GM10248 (cell line): ENCODE measurements around the gene PEX6.

Experiments used
- CTCF ChIA-PET: fragments of 300-600 bp; sonication (Branson Sonifier 250); formaldehyde crosslinking; extraction: SDS; loops from one replicate; lab custom pipeline; 2021; ENCODE audit warnings: antibody characterized with exemption; lab: Yijun Ruan, JAX
- POLR2A ChIA-PET: fragments of 350-650 bp; sonication (Branson Sonifier 250); formaldehyde crosslinking; extraction: SDS; loops from one replicate; lab custom pipeline; 2020; ENCODE audit warnings: antibody characterized with exemption; lab: Yijun Ruan, JAX
- DNase-seq: peaks from one replicate; pipeline ENCODE4 v3.0.0; 2012; ENCODE audit errors: extremely low spot score
- CTCF ChIP-seq: IDR thresholded peaks from 2 replicates; pipeline ENCODE4 v1.5.1; 2012; ENCODE audit warnings: mild to moderate bottlenecking, low read depth; ENCODE audit errors: extremely low read depth, missing control alignments, control extremely low read depth

PEX6 gene

GRCh38 chr6:42935322-42935721 lies 43.7 kb downstream of the PEX6 start:
- POLR2A ChIA-PET, result no interaction called here
- peak; percentile 23 for DNase-seq
- TF ChIP-seq CTCF, result no peak
- CTCF ChIA-PET, result interaction anchor here (0.7 to 1.6 kb wide), 3 partner anchors 11 to 207 kb away, joined by 3 to 5 read pairs (median 3); no protein-coding TSS in a partner anchor

- ChIA-PET CTCF (interaction anchor here (1.0 kb wide), 2 partner anchors 19 to 38 kb away, joined by 3 read pairs; no protein-coding TSS in a partner anchor), POLR2A (interaction anchor here (0.6 kb wide), 1 partner anchor 25 kb away, joined by 4 read pairs; no protein-coding TSS in a partner anchor)
- no peak for DNase-seq
- no peak for TF ChIP-seq CTCF
These were observed 45.8 kb downstream of the PEX6 start for GRCh38 chr6:42933205-42933604.

- no peak for TF ChIP-seq CTCF
- POLR2A ChIA-PET, result no interaction called here
- CTCF ChIA-PET, result interaction anchor here (1.0 kb wide), 1 partner anchor 39 kb away, joined by 3 read pairs; no protein-coding TSS in a partner anchor
- no peak for DNase-seq
These were observed 46.6 kb downstream of the PEX6 start for GRCh38 chr6:42932412-42932811.

GRCh38 chr6:42929821-42930360 lies 49.1 kb downstream of the PEX6 start:
- no peak for TF ChIP-seq CTCF
- POLR2A ChIA-PET, result interaction anchor here (0.5 to 2.6 kb wide), 9 partner anchors 9 to 502 kb away, joined by 3 to 11 read pairs (median 4); partner anchors contain the start of genes CUL7, PPP2R5D and TBCC
- DNase-seq, result peak; percentile 82
- CTCF ChIA-PET, result interaction anchor here (0.7 to 3.8 kb wide), 6 partner anchors 16 to 214 kb away, joined by 4 to 17 read pairs (median 5); partner anchors contain the start of gene PEX6

- DNase-seq, result peak; percentile 90
- TF ChIP-seq CTCF, result no peak
- POLR2A ChIA-PET, result interaction anchor here (0.5 to 2.6 kb wide), 10 partner anchors 10 to 503 kb away, joined by 3 to 11 read pairs (median 4); partner anchors contain the start of genes CUL7, PPP2R5D and TBCC
- CTCF ChIA-PET, result interaction anchor here (0.7 to 3.8 kb wide), 7 partner anchors 15 to 215 kb away, joined by 3 to 17 read pairs (median 4); no protein-coding TSS in a partner anchor
These were observed 49.8 kb downstream of the PEX6 start, which contains the start of gene CNPY3 for GRCh38 chr6:42928986-42929820. Gene CNPY3, plus strand, starts transcription at chr6:42929480. Its CDS starts 91 bp downstream, at chr6:42929571.

- DNase-seq, result peak; percentile 24
- no peak for TF ChIP-seq CTCF
- POLR2A ChIA-PET, result no interaction called here
- CTCF ChIA-PET, result no interaction called here
These were observed 53.6 kb downstream of the PEX6 start for GRCh38 chr6:42925248-42925857.
